NCI-H524 treated with DMSO at 0.1 percent for 48 hours (cell line): ENCODE data around the gene EGR1.
"Not testable (repeated sequence)": the region's sequence is repeated elsewhere in the genome, so short reads cannot be mapped to it uniquely, and the experiment has no call there.

ENCODE experiments used
- DNase-seq: peaks from one replicate; lab custom pipeline; 2025; lab: John Stamatoyannopoulos, UW

Gene EGR1

GRCh38 chr5:138507485-138507884, 42.2 kb downstream of the EGR1 start:
- DNase-seq = not testable (repeated sequence)

GRCh38 chr5:138508958-138509357, 43.7 kb downstream of the EGR1 start:
- no peak for DNase-seq

DNA sequence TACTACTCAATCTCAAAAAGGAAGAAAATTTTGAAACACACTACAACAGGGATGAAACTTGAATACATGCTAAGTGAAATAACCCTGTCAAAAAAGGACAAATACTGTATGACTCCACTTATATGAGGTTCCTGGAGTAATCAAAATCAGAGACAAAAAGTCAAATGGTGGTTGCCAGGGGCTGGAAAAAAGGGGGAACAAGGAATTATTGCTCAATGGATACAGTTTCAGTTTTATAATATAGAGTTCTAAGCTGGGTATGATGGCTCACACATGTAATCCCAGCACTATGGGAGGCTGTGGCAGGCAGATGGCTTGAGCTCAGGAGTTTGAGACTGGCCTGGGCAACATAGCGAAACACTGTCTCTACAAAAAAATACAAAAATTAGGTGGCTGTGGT, 48.7 kb downstream of the EGR1 start:
- no peak for DNase-seq

DNA sequence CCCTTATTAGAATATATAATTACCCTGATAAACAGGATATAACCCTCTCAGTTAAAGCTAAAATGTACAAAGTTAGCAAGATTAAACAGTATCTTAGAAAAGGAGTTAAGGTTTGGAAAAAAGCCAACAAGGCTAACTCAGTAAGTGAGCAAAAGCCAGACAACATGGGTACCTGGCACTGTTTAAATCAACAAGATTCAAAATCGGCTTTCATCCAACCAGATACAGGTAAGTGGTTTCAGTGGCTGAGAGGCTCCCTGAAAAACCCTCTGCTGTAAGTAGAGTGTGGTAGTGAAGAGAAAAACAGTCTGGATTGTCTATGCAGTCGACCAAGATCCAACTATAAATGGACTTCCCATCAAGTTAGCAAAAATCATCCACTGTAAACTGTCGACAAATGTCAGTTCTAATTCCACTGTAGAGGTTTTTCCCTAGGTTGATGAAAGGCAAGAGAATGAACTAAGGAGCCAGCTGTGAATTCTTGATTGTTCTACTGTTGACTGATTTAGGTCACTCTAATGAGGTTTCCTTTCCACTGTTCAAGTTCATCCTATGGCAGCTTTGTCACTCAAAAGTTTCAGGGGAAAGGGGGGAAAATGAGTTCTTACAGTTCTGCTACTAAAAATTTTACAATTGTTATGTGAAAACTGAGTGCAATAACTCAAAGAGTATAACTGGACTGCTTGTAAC, 50.4 kb downstream of the EGR1 start:
- DNase-seq = no peak

- DNase-seq = no peak
Measured at GRCh38 chr5:138517437-138517836, 52.2 kb downstream of the EGR1 start.
